Activated CD4-positive, alpha-beta memory T cell treated with anti-CD3 and anti-CD28 coated beads for 36 hours (primary cell): ENCODE measurements around the gene TACC2. TPM values are rescaled to one million over a fixed set of nuclear protein-coding genes. Genes with fewer than 3 reads are reported as not detected.

Source experiments
- CTCF ChIA-PET: fragments of 350-600 bp; sonication (Branson Sonifier 250); formaldehyde crosslinking; loops from one replicate; lab custom pipeline; 2021; ENCODE audit warnings: antibody characterized with exemption, inconsistent platforms; lab: Charles Lee
- POLR2A ChIA-PET: fragments of 350-600 bp; sonication (Branson Sonifier 250); formaldehyde crosslinking; loops from one replicate; lab custom pipeline; 2021; ENCODE audit warnings: antibody characterized with exemption; lab: Charles Lee
- DNase-seq: peaks from one replicate; pipeline ENCODE4 v3.0.0-alpha.2; 2020
- H3K27ac Mint-ChIP-seq: one replicate; pipeline ENCODE4 v1.8.0; 2021; ENCODE audit warnings: mixed read lengths
- H3K27me3 Mint-ChIP-seq: one replicate; pipeline ENCODE4 v1.8.0; 2021; ENCODE audit warnings: mixed read lengths
- H3K36me3 Mint-ChIP-seq: one replicate; pipeline ENCODE4 v1.8.0; 2021; ENCODE audit warnings: mixed read lengths
- H3K4me1 Mint-ChIP-seq: one replicate; pipeline ENCODE4 v1.8.0; 2021; ENCODE audit warnings: low read depth, mixed read lengths
- H3K4me3 Mint-ChIP-seq: one replicate; pipeline ENCODE4 v1.8.0; 2021; ENCODE audit warnings: mild to moderate bottlenecking, mixed read lengths
- H3K9me3 Mint-ChIP-seq: one replicate; pipeline ENCODE4 v1.8.0; 2021; ENCODE audit warnings: mixed read lengths
- intact Hi-C: fragments of 100-400 bp; cut with micrococcal nuclease; formaldehyde crosslinking; loops from one replicate; pipeline ENCODE4 v1.15.1; 2023
- total RNA-seq, 2 experiments: library from RNA; stranded (reverse); gene quantifications; one replicate each; pipeline ENCODE4 v1.2.3, GENCODE V29; 2021

The TACC2 gene
- total RNA-seq, 2 experiments from 2014 or later, result not detected

GRCh38 chr10:122171302-122172075 is 182.5 kb downstream of the TACC2 start:
- no peaks in the 10 kb centered on the region for H3K9me3 Mint-ChIP-seq
- ChIA-PET POLR2A (no interaction called here), CTCF (no interaction called here)
- no peaks in the 10 kb centered on the region for H3K36me3 Mint-ChIP-seq
- intact Hi-C loops, result no loop called here
- no peak overlapping the region for H3K27ac Mint-ChIP-seq
- no peak for DNase-seq
- peaks cover 18% of the 10 kb centered on the region for H3K27me3 Mint-ChIP-seq
- no peaks in the 10 kb centered on the region for H3K4me1 Mint-ChIP-seq
- H3K4me3 Mint-ChIP-seq, result no peak overlapping the region

GRCh38 chr10:122172361-122173008 is 183.5 kb downstream of the TACC2 start:
- ChIA-PET CTCF (no interaction called here), POLR2A (interaction anchor here (0.6 kb wide), 1 partner anchor 35 kb away, joined by 4 read pairs; no protein-coding TSS in a partner anchor)

GRCh38 chr10:122173337-122173736 is 184.4 kb downstream of the TACC2 start:
- Mint-ChIP-seq H3K4me3 (no peak overlapping the region), H3K4me1 (no peaks in the 10 kb centered on the region), H3K27me3 (peaks cover 13% of the 10 kb centered on the region), H3K36me3 (no peaks in the 10 kb centered on the region), H3K9me3 (no peaks in the 10 kb centered on the region), H3K27ac (no peak overlapping the region)
- ChIA-PET CTCF (no interaction called here), POLR2A (no interaction called here)
- intact Hi-C loops, result no loop called here
- DNase-seq, result no peak

More at GRCh38 chr10:122172361-122173008, 183.5 kb downstream of the TACC2 start:
- H3K27ac Mint-ChIP-seq, result no peak overlapping the region
- intact Hi-C loops, result no loop called here
- no peak for DNase-seq
- H3K27me3 Mint-ChIP-seq, result peaks cover 13% of the 10 kb centered on the region
- H3K9me3 Mint-ChIP-seq, result no peaks in the 10 kb centered on the region
- H3K4me1 Mint-ChIP-seq, result no peaks in the 10 kb centered on the region
- H3K4me3 Mint-ChIP-seq, result no peak overlapping the region
- H3K36me3 Mint-ChIP-seq, result no peaks in the 10 kb centered on the region

GRCh38 chr10:122173766-122174435 is 184.9 kb downstream of the TACC2 start:
- H3K27me3 Mint-ChIP-seq, result peaks cover 13% of the 10 kb centered on the region
- H3K4me3 Mint-ChIP-seq, result no peak overlapping the region
- H3K4me1 Mint-ChIP-seq, result no peaks in the 10 kb centered on the region
- POLR2A ChIA-PET, result no interaction called here
- DNase-seq, result no peak
- no peak overlapping the region for H3K27ac Mint-ChIP-seq
- intact Hi-C loops, result no loop called here
- no peaks in the 10 kb centered on the region for H3K9me3 Mint-ChIP-seq
- CTCF ChIA-PET, result no interaction called here
- no peaks in the 10 kb centered on the region for H3K36me3 Mint-ChIP-seq

- CTCF ChIA-PET, result no interaction called here
- Mint-ChIP-seq H3K36me3 (no peaks in the 10 kb centered on the region), H3K4me3 (no peak overlapping the region), H3K27ac (no peak overlapping the region), H3K9me3 (no peaks in the 10 kb centered on the region), H3K27me3 (peaks cover 7% of the 10 kb centered on the region), H3K4me1 (no peaks in the 10 kb centered on the region)
- intact Hi-C loops, result no loop called here
- DNase-seq, result no peak
- POLR2A ChIA-PET, result no interaction called here
Observed at GRCh38 chr10:122176232-122177213, 187.6 kb downstream of the TACC2 start.

GRCh38 chr10:122178655-122179054 is 189.7 kb downstream of the TACC2 start:
- H3K36me3 Mint-ChIP-seq, result no peaks in the 10 kb centered on the region
- DNase-seq, result no peak
- no peaks in the 10 kb centered on the region for H3K4me1 Mint-ChIP-seq
- H3K4me3 Mint-ChIP-seq, result no peak overlapping the region
- H3K9me3 Mint-ChIP-seq, result no peaks in the 10 kb centered on the region
- peaks cover 4% of the 10 kb centered on the region for H3K27me3 Mint-ChIP-seq
- H3K27ac Mint-ChIP-seq, result no peak overlapping the region
- ChIA-PET CTCF (no interaction called here), POLR2A (no interaction called here)
- intact Hi-C loops, result no loop called here

- H3K9me3 Mint-ChIP-seq, result no peaks in the 10 kb centered on the region
- no peak overlapping the region for H3K27ac Mint-ChIP-seq
- intact Hi-C loops, result no loop called here
- ChIA-PET CTCF (no interaction called here), POLR2A (no interaction called here)
- H3K4me3 Mint-ChIP-seq, result no peak overlapping the region
- no peaks in the 10 kb centered on the region for H3K27me3 Mint-ChIP-seq
- H3K36me3 Mint-ChIP-seq, result no peaks in the 10 kb centered on the region
- no peak for DNase-seq
- no peaks in the 10 kb centered on the region for H3K4me1 Mint-ChIP-seq
Observed at GRCh38 chr10:122181041-122181732, 192.2 kb downstream of the TACC2 start.

GRCh38 chr10:122181876-122182275 is 192.9 kb downstream of the TACC2 start:
- no peak for DNase-seq
- Mint-ChIP-seq H3K4me3 (no peak overlapping the region), H3K36me3 (no peaks in the 10 kb centered on the region), H3K27ac (no peak overlapping the region), H3K27me3 (no peaks in the 10 kb centered on the region), H3K9me3 (no peaks in the 10 kb centered on the region), H3K4me1 (no peaks in the 10 kb centered on the region)
- POLR2A ChIA-PET, result no interaction called here
- CTCF ChIA-PET, result no interaction called here
- intact Hi-C loops, result no loop called here

GRCh38 chr10:122182308-122182707 is 193.3 kb downstream of the TACC2 start:
- POLR2A ChIA-PET, result no interaction called here

GRCh38 chr10:122184254-122184653 is 195.3 kb downstream of the TACC2 start:
- Mint-ChIP-seq H3K4me3 (no peak overlapping the region), H3K9me3 (no peaks in the 10 kb centered on the region), H3K27me3 (no peaks in the 10 kb centered on the region), H3K36me3 (no peaks in the 10 kb centered on the region), H3K4me1 (no peaks in the 10 kb centered on the region), H3K27ac (no peak overlapping the region)
- no peak for DNase-seq
- intact Hi-C loops, result no loop called here
- CTCF ChIA-PET, result no interaction called here
- POLR2A ChIA-PET, result no interaction called here

More at GRCh38 chr10:122182308-122182707, 193.3 kb downstream of the TACC2 start:
- no peaks in the 10 kb centered on the region for H3K4me1 Mint-ChIP-seq
- CTCF ChIA-PET, result no interaction called here
- no peak overlapping the region for H3K4me3 Mint-ChIP-seq
- no peak overlapping the region for H3K27ac Mint-ChIP-seq
- no peaks in the 10 kb centered on the region for H3K36me3 Mint-ChIP-seq
- no peaks in the 10 kb centered on the region for H3K9me3 Mint-ChIP-seq
- DNase-seq, result no peak
- intact Hi-C loops, result no loop called here
- H3K27me3 Mint-ChIP-seq, result no peaks in the 10 kb centered on the region

- Mint-ChIP-seq H3K36me3 (no peaks in the 10 kb centered on the region), H3K9me3 (no peaks in the 10 kb centered on the region), H3K27ac (no peak overlapping the region), H3K4me3 (no peak overlapping the region), H3K4me1 (no peaks in the 10 kb centered on the region), H3K27me3 (no peaks in the 10 kb centered on the region)
- ChIA-PET POLR2A (no interaction called here), CTCF (no interaction called here)
- DNase-seq, result no peak
- intact Hi-C loops, result no loop called here
Observed at GRCh38 chr10:122185643-122186042, 196.7 kb downstream of the TACC2 start.
